Ovary (tissue), 3 donors: Measurements from ENCODE around the gene CDK8.

ENCODE experiments used
- CTCF ChIP-seq, 3 donors: fragments of 450-650 bp in 2 of 3; fragments of 200-600 bp in 1 of 3; IDR thresholded peaks; one replicate each; pipeline versions ENCODE4 v1.5.1 to v1.8.0; 2016 to 2022; ENCODE audit warnings: antibody characterized with exemption in 3 of 3, mild to moderate bottlenecking in 1 of 3
- EP300 ChIP-seq: sonication (generic); formaldehyde crosslinking; IDR thresholded peaks from one replicate; pipeline ENCODE4 v1.6.1; 2017; ENCODE audit warnings: antibody characterized with exemption
- POLR2A ChIP-seq: fragments of 450-650 bp; IDR thresholded peaks from one replicate; pipeline ENCODE4 v1.6.1; 2017; ENCODE audit warnings: antibody characterized with exemption, mild to moderate bottlenecking, moderate library complexity
- donor health status: DM: no; HTN: no; CAD: no.

GRCh38 chr13:26208287-26208686 is 45.6 kb upstream of the CDK8 start:
- no peak for TF ChIP-seq CTCF (IDR thresholded peaks at IDR 0.05)
- TF ChIP-seq EP300: no peak
- TF ChIP-seq POLR2A: no peak
